HK-2 (cell line): ENCODE results near the gene FAM171A2.
"Not testable (repeated sequence)": the region's sequence is repeated elsewhere in the genome, so short reads cannot be mapped to it uniquely, and the experiment has no call there.

Experiments used
- DNase-seq: peaks from one replicate; pipeline ENCODE4 v3.0.0-alpha.2; 2018; ENCODE audit not compliant: unreplicated experiment

The FAM171A2 gene

DNA sequence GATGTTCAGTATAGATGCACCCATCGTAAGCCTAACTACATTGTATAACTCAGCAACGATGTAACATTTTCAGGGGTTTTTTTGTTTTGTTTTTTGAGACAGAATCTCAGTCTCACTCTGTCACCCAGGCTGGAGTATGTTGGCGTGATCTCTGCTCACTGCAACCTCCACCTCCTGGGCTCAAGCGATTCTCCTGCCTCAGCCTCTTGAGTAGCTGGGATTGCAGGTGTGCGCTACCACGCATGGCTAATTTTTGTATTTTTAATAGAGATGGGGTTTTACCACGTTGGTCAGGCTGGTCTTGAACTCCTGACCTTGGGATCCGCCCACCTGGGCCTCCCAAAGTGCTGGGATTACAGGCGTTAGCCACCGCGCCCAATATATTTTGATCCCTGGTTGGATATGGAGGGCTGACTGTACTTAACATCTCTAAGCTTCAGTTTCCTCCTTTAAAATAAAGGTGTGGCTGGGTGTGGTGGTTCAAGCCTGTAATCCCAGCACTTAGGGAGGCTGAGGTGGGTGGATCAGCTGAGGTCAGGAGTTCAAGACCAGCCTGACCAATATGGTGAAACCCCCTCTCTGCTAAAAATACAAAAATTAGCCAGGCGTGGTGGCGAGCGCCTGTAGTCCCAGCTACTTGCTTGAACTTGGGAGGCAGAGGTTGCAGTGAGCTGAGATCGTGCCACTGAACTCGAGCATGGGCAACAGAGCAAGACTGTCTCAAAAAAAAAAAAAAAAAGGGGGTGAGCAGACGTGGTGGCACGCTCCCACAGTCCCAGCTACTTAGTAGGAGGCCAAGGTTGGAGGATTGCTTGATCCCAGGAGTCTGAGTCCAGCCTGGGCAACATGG lies 16.2 kb downstream of the FAM171A2 start:
- DNase-seq, result not testable (repeated sequence)

DNA sequence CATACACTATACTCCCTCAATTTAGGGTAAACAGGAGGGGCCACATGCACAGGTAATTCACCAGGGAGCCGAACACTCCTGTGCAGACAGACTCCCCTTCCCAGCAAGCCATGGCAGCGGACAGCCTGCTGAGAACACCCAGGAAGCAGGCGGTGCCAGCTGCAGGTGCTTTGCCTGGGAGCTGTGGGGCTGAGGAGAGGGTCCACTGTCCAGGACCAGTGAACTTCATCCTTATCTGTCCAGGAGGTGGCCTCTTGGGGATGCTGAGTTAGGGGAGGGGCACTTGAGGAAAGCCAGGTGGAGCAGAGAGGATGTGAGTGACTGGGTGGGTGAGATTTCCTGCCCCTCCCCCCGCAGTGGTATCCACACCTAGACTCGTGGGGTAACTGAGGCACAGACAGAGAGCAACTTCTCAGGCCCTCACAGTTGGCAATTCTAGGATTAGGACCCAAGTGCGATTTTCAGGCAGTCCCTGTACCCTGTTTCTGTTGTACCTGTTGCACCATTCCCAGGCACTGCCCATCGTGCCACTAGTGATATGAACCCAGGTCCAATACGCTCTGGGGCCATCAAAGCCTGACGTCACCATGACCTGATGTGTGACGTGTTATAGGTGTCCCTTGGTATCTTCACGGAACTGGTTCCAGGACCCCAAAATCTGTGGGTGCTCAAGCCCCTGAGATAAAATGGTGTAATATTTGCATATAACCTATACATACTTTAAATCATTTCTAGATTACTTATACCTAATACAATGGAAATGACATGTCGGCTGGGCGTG lies 17.4 kb downstream of the FAM171A2 start:
- no peak for DNase-seq

DNA sequence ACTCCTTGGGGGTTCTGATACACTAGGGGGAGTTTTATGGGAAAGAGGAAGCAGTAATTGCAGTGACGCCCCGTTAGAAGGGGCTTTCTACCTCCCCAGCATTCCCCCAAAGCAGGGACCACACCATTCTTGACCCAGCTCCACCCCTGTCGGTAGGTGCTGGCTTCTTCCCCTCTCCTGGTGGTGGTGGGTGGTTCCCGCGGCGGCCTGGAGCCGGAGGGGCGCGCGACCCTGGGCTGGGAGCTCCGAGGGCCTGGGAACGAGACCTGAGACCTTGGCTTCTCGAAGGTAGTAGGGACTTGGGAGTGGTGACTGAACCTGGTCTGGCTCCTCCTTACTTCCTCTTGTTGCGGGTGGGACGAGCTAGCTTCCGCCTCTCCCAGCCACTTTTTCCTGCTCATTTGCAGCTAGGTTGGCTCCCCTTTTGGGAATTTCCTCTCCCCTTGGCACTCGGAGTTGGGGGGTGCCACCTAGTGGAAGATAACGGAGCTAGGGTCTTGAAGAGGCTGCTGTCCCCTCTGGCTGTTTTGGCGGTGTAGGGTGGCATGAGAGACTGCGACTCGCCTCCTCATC lies 18.1 kb downstream of the FAM171A2 start:
- peak; percentile 72 for DNase-seq

DNA sequence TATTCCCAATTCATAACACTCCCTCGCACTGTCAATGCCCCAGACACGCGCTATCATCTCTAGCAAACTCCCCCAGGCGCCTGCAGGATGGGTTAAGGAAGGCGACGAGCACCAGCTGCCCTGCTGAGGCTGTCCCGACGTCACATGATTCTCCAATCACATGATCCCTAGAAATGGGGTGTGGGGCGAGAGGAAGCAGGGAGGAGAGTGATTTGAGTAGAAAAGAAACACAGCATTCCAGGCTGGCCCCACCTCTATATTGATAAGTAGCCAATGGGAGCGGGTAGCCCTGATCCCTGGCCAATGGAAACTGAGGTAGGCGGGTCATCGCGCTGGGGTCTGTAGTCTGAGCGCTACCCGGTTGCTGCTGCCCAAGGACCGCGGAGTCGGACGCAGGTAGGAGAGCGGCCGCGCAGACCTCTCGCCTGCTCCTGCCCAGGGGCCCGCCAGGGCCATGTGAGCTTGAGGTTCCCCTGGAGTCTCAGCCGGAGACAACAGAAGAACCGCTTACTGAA lies 18.7 kb downstream of the FAM171A2 start, which contains the start of gene GRN:
Gene GRN, plus strand, starts transcription at position 364 of the 515 bp plus-strand sequence. CDS start 3,863 bp downstream, outside the sequence.
- peak; percentile 96 for DNase-seq

DNA sequence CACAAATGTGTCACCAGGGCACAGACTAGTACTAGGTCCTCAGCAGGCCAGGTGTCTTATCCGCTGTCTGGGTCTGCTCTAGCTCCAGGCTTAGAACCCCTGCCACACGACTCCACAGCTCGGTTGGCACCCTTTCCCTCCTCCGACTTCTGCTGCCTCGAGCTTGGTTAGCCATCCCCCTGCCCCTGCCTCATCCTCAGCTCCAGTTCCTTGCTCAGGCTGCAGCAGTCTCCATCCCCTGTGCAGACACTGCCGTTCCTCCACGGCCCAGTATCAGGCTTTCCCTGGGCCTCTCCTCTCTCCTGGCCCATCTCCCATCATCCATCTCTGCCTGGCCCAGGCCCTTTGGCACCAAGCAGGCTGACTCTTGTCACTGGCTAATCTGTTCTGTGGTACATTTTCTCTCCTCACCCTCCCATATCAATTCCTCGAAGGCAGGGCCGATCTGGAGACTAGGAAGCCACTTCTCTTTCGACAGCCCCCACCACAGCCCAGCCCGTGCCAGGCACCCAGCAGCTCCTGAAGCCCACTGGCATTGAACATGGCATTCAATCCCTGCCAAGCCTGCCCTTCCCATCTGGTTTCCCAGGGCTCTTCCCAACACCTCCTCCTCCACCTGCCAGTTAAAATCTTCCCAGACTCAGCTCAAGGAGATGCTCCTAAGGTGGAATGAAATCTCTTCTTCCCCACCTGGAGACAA lies 20.0 kb downstream of the FAM171A2 start:
- DNase-seq, result no peak

DNA sequence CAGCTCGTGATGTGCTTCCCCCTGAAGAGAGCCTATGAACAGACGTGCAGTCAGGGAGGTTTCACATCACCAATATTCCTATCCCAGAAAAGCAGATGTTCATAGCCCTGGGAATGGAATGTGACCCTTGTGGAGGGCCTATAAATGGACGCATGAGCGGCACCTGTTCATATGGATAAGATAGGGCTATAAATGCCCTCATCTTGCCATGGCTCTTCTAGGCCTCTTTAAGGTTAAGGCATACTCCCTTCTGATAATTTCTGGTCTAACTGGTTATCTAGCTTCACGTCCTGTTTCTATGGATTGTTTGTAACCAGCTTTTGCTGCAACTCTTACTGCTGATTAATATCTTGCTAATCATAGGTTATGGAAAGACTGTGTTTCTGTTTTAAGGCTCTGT lies 23.1 kb downstream of the FAM171A2 start:
- not testable (repeated sequence) for DNase-seq

DNA sequence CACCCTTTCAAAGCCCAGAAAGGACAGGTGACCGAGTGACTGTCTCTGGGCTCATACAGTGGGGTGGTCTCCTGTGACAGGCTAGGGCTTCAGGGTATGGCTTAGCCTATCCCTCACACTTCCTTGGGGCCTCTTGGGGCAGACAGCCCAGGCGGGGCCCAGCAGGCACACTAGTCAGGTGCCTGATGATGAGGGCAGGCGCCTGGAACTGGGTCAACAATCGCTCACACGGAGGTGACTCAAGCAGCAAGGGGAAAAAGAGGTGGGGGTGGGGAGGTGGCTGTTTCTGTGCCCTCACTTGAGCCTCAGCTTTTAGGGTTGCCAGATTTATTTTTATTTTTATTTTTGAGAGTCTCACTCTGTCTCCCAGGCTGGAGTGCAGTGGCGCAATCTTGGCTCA lies 25.0 kb downstream of the FAM171A2 start:
- peak; percentile 64 for DNase-seq

DNA sequence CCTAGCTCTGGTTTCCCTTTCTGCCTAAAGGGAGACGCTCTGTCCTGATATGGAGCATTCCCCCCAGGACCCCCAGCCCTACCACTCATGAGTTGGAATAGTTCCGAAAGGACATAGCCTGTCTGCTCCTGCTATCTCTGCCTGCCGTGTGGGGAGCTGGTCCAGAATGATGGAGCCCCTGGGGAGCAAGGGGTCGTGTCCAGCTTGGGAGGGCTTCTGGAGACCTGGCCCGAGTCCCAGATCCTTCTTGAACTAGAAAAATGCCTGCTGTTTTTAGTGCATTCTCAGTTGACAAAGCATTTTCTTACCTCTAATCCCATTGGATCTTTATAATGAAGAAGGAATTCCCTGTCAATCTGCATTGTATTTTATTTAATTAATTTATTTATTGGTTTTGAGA lies 27.7 kb downstream of the FAM171A2 start:
- no peak for DNase-seq

DNA sequence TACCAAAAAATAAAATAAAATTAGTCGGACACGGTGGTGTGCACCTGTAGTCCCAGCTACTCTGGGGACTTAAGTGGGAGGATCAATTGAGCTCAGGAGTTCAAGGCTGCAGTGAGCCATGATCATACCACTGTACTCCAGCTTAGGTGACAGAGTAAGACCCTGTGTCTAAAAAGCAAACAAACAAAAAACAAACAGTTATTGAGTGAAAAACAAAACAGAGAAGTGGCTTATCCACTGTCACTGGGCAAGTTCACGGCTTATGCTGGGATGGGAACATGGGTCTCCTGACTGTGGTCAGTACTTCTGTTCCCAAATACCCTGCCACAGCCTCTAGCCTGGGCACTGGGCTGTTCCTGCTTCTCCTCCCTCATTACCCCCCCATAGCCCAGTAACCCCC lies 28.1 kb downstream of the FAM171A2 start:
- DNase-seq, result no peak

DNA sequence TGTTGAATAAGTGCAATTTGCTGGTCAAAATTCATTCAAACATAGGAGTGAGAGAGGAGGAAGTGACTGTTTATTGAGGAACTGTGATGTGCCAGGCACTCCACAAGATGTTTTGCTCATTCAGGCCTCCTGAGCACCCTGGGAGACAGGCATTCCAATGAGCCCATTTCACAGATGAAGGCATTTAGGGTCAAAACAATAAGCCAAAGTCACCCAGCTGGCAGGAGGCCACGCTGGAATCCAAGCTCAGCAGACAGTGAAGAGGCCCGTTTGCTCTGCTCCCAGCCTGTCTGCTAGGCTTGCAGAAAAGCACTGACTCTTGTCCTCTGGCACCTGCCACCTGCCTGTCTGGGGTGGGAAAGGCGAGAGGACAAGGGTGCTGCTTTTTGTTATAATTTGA lies 28.9 kb downstream of the FAM171A2 start:
- no peak for DNase-seq

DNA sequence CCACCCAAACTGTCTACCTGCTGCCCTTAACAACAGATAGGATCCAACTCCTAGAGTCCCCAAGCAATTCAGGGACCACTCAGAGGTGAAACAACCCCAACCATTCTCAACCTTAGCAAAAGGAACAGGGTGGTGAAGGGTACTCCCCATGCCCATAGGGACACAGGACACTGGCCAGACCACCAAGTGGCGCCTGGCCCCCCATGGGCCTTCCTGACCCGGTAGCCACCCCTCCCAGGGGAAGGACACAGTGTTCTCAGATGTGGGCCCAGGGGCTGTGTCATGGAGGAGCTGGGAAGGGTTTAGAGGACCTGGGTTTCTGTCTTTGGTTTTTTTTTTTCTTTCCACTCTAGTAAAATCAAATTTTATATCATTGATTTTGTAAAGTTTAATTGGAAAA lies 29.3 kb downstream of the FAM171A2 start:
- no peak for DNase-seq

DNA sequence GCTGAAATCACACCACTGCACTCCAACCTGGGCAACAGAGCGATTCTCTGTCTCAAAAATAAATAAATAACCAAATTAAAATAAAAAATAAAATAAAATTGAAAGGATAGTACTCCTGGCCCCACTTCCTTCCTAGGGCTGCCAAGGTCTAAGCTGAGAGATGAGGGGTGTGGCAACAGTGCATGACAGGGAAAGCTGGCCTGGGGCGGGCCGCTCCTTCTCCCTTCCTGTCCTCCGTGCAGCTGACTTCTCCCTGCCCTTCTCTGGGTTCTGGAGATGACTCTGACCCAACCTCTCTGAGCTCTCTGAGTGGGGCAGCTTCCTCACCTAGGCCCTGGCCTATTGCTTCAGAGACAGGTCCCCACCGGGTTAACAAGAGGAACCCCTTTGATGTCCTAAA lies 30.3 kb downstream of the FAM171A2 start:
- DNase-seq, result no peak

DNA sequence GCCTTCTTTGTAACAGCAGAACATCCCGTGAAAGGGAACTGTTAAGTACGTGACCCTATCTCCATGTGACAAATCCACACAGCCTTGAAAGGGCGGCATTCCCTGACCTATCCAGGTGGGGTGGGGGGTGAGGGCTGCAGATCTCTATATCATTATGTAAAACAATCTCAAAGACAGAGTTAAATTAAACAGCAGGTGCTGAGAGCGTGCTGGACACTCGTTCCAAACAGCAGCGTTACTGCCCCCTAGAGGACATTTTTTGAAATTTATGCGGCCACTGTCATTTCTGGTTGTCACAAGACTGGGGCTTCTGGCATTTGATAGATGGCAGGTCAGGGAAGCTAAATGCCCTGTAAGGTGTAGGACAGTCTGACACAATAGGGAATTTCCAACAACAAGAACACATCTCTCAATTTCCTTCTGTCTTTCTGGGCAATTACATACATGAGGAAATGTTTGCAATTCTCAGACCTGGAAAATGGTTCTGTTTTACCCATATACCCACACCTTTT lies 32.3 kb downstream of the FAM171A2 start:
- DNase-seq, result peak; percentile 70

DNA sequence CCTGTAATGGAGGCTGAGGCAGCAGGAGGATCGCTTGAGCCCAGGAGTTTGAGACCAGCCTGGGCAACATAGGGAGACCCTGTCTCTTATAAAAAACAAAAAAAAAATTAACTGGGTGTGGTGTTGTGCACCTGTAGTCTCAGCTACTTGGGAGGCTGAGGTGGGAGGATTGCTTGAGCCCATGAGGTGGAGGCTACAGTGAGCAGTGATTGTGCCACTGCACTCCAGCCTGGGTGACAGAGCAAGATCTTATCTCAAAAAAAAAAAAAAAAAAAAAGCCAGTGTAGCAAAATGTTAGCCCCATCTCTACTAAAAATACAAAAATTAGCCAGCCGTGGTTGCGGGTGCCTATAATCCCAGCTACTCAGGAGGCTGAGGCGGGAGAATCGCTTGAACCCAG lies 33.4 kb downstream of the FAM171A2 start:
- not testable (repeated sequence) for DNase-seq

DNA sequence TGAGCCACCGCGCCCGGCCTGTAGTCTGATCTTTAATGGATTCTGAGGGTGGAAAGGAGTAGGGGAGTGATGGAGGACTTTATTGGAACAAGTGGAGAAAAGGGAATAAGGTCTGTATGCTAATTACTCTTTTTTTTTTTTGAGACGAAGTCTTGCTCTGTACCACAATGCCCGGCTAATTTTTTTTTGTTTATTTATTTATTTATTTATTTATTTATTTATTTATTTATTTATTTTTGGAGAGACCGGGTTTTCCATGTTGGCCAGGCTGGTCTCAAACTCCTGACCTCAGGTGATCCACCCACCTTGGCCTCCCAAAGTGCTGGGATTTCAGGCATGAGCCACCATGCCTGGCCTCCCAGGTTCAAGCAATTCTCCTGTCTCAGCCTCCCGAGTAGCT lies 34.1 kb downstream of the FAM171A2 start:
- DNase-seq, result not testable (repeated sequence)

DNA sequence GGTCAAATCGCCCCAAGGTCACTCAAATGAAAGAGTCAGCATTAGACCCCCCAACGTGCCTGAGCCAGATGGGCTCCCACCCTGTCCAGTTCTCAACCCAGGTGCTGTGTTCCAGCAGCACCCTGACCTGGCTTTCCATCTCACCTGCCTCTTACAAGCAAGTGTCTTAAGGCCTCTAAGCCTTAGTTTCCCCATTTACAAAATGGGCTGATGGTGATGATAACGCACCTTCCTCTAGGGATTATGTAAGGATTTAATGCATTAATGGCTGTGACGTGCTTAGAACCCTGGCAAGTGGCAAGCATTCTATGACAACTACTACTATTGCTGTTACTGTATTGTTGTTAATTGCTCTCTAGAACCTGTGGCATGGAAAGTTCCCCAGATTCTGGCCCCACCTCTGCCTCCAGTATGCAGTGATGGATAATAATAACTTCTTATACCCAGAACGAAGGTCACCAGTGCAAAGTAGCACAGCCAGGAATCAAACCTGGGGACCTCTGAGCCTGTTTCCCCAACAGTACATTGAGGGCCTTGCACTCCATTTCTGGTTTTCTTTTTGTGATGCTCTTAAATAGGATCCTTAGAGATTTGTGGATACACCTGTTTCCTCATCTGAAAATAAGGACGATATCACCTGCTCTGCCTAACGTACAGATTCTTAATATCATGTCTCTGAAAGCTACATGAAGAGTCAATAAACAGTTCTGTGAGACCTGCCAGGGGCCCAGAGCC lies 35.8 kb downstream of the FAM171A2 start:
- no peak for DNase-seq

DNA sequence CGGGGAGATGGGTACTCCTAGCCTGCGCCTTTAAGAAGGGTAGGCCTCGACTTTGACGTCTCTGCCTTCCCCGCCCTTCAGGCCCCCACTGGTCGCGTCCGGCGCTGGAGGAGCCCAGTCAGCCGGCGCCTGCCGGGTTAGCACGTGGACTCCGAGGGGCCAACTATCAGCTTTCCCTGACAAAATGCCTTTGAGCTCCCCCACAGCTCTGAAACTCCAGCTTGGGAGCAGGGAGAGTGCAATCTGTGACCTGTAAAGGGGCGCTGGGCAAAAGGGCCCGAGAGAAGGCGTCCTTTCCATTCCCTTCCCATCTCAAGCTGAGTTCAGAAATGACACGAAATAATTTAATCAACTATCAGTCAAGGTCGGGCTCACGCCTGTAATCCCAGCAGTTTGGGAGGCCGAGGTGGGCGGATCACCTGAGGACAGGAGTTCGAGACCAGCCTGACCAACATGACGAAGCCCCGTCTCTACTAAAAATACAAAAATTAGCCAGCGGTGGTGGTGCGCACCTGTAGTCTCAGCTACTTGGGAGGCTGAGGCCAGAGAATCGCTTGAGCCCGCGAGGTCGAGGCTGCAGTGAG lies 36.7 kb downstream of the FAM171A2 start:
- DNase-seq, result peak; percentile 91

DNA sequence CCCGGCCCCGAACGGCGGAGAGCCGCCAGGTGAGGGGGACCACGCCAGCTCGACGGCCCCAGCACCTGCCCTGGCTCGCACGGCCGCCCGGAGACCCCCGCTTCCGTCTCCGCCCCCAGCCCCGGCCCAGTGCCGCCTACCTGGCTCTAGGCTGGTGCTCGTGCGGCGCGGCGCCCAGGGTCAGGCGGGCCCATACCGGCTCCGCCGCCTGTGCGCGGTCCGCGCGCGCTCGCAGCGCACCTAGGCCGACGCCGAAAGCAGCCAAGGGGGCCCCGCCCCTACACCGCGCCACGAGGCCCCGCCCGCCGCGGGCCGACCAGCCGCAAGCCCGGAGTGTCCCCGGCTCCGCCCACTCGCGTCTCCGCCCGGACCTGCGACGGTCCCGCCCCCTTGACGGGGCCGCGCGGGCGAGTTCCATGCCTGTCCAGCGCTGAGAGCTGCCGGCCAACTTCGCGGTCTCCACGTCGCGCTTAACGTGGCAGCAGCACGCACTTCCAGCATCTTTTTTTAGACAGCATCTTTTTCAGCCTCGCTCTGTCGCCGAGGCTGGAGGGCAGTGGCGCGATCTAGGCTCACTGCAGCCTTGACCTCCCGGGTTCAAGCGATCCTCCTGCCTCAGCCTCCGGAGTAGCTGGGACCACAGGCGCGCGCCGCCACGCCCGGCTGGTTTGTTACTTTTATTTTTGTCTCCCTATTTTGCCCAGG lies 38.9 kb downstream of the FAM171A2 start, which contains the start of gene SLC25A39:
Gene SLC25A39, minus strand, starts transcription at position 253 of the 705 bp plus-strand sequence. CDS start 1,261 bp downstream, outside the sequence.
- DNase-seq, result peak; percentile 95

DNA sequence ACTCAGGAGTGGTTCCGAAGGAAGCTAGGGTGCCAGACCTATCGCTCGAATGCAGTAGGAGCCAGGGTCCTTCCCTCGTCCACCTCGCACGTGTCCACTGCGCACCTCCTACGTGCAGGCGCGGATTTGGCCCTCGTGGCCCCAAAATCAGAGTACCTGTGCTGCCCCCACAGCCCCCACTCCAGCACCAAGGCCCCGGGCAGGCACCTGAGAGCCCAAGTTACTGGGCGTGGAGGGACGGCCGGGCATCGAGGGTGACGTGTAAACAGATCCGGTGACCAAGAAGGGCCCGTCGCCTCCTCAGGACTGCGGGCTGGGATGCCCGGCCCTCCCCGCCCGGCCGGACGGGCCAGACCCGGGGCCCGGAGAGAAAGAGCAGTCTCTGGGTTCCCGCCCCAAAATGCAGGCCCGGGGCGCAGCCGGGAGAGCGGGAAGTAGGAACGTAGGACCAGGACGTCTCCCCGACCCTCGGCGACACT lies 39.5 kb downstream of the FAM171A2 start:
- peak; percentile 53 for DNase-seq
